Lung (tissue), 12 donors: ENCODE data around the gene STPG1. TPM values are rescaled to one million over a fixed set of nuclear protein-coding genes. Genes with fewer than 3 reads are reported as not detected.

Experiments
- ATAC-seq: fragments of 200-7000 bp; cut with Tn5 transposase; one replicate; pipeline ENCODE4 v1.9.1; 2020; ENCODE audit warnings: moderate number of reproducible peaks; ENCODE audit not compliant: insufficient read depth, low FRiP score
- DNase-seq, 3 donors: peaks; one replicate each; pipeline ENCODE4 v3.0.0-alpha.2; 2013 to 2017
- H3K27ac ChIP-seq, 2 donors: one replicate each; pipeline ENCODE4 v1.5.1; 2013; ENCODE audit warnings: mild to moderate bottlenecking in 2 of 2, moderate library complexity in 2 of 2, control low read depth in 1 of 2, inconsistent platforms in 1 of 2, low read depth in 1 of 2, low read length in 1 of 2
- H3K27me3 ChIP-seq, 3 donors: one replicate each; pipeline ENCODE4 v1.5.1; 2013; ENCODE audit warnings: low read length in 2 of 3; ENCODE audit not compliant: control insufficient read depth in 3 of 3, insufficient read depth in 3 of 3
- H3K36me3 ChIP-seq, 4 donors: one replicate each; pipeline ENCODE4 v1.5.1; 2013; ENCODE audit warnings: low read length in 4 of 4, mild to moderate bottlenecking in 1 of 4, moderate library complexity in 1 of 4; ENCODE audit not compliant: control insufficient read depth in 4 of 4, insufficient read depth in 4 of 4
- H3K4me1 ChIP-seq, 5 donors: one replicate each; pipeline ENCODE4 v1.5.1; 2013; ENCODE audit warnings: low read length in 5 of 5, mild to moderate bottlenecking in 2 of 5, moderate library complexity in 1 of 5; ENCODE audit not compliant: control insufficient read depth in 5 of 5, insufficient read depth in 5 of 5
- H3K4me3 ChIP-seq: one replicate; pipeline ENCODE4 v1.5.1; 2013; ENCODE audit warnings: mild to moderate bottlenecking, control low read depth, moderate library complexity
- H3K9ac ChIP-seq, 2 donors: one replicate each; pipeline ENCODE4 v1.5.1; 2013; ENCODE audit warnings: low read length in 2 of 2, control low read depth in 1 of 2; ENCODE audit not compliant: insufficient read depth in 1 of 2
- H3K9me3 ChIP-seq, 4 donors: one replicate each; pipeline ENCODE4 v1.5.1; 2013; ENCODE audit warnings: low read length in 3 of 4, mild to moderate bottlenecking in 1 of 4, moderate library complexity in 1 of 4; ENCODE audit not compliant: control insufficient read depth in 4 of 4, insufficient read depth in 3 of 4
- WGBS, 2 donors: extraction: QIAGEN DNeasy Blood & Tissue Kit; methylation state at CpG; one replicate each; pipeline ENCODE4 v1.1.7; 2013; 5-methylcytosine and 5-hydroxymethylcytosine counted together
- polyA plus RNA-seq, 2 donors: library from polyadenylated mRNA; stranded (reverse); fragments of 200-250 nt; gene quantifications; one replicate each; pipeline ENCODE4 v1.2.1, GENCODE V29; 2013
- total RNA-seq, 2 donors: library from RNA; depleted of rRNA in 1 of 2; stranded (reverse); fragments of >200 nt in 1 of 2; gene quantifications; one replicate each; pipeline ENCODE4 v1.2.1, GENCODE V29; 2014 to 2021
- TF ChIP-seq, protein P1 (sequence below): IDR thresholded peaks from 2 replicates; pipeline ENCODE4 v1.5.1; 2012; ENCODE audit warnings: mild to moderate bottlenecking; ENCODE audit errors: control extremely low read depth, extremely low read depth
- donor health status: control.
- donor health status: control.
- donor health status: Bipolar disorder and iron deficiency.
- donor health status: healthy.
- donor health status: DM: yes; HTN: yes; CAD: no.

Gene STPG1
- total and polyA plus RNA-seq, 4 donors = 6.7 to 13.5 (median 9.8) TPM

DNA sequence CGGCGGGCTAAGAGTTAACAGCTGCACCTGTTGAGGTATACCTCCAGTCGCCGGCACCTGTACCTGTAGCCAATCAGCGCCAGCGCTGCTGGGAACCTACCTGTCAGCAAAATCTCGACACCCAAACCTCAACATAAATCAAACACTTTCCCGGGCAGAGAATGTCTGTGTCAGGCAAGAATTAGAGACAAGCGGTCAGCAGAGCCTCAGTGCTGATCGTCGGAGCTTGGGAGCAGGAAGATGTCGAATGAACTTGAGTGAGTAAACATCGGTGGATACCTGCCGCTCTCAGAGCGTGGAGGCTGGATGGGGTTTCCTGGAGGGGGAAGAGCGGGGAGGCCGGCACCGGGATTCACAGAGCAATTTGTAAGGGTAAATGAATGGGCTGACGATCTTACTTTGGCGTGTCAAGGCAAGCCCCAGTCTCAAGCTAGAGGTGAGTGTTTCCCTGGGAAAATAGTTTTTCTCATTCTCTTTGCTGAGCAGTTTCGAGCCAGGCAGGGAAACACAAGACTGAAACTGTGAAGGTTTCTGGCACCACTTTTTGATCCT, 94.2 kb downstream of the STPG1 start, which contains the start of gene GRHL3:
TSS of gene GRHL3 (plus strand) at position 46 of the 552 bp plus-strand sequence. CDS start at position 241, 195 bp downstream.
- no peak for ATAC-seq
- Histone ChIP-seq H3K4me1 (peaks cover 0 to 52% (median 5%) of the 10 kb centered on the region in 5 donors), H3K27ac (no peak within 1 kb of the TSS), H3K9ac (no peak within 1 kb of the TSS), H3K9me3 (no peaks in the 10 kb centered on the region), H3K4me3 (no peak within 1 kb of the TSS), H3K27me3 (peaks cover 0 to 18% (median 0%) of the 10 kb centered on the region in 3 donors), H3K36me3 (no peaks in the 10 kb centered on the region)
- TF ChIP-seq, protein P1, sequence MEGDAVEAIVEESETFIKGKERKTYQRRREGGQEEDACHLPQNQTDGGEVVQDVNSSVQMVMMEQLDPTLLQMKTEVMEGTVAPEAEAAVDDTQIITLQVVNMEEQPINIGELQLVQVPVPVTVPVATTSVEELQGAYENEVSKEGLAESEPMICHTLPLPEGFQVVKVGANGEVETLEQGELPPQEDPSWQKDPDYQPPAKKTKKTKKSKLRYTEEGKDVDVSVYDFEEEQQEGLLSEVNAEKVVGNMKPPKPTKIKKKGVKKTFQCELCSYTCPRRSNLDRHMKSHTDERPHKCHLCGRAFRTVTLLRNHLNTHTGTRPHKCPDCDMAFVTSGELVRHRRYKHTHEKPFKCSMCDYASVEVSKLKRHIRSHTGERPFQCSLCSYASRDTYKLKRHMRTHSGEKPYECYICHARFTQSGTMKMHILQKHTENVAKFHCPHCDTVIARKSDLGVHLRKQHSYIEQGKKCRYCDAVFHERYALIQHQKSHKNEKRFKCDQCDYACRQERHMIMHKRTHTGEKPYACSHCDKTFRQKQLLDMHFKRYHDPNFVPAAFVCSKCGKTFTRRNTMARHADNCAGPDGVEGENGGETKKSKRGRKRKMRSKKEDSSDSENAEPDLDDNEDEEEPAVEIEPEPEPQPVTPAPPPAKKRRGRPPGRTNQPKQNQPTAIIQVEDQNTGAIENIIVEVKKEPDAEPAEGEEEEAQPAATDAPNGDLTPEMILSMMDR = no peak
- WGBS, 2 donors = 4 to 7% methylated on average over 21 of the region's 21 CpGs
- DNase-seq = peak; percentile 38 to 55 (median 41)

DNA sequence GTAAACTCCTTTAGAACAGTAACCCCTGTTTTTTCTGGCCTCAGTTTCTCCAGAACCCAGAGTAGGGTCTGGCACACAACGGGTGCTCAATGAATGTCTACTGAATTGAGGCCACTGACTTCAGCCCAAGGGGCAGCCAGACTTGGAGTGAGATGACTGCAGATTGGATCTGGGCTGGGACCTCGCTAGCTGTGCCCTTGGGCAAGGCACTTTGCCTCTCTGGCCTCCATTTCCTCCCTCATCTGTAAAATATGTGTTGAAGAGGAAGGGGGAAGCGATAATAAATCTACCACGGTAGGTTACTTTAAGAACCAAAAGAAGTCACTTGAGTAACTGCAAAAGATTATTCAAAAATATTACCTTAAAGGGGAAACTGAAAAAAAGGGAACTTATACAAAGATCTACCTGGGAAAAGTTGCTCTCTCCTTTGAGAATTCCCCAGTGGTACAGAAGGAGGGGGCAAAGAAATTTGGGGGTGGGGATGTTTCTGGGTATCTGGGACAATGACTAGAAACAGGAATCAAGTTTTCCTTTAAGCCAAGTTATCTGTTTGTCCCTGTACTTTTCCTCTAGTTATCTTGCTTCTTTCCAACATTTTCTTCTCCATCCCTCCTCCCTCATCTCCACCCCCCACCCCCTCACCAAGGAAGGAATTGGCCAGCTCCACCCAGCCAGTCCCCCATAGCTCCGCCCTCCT, 94.8 kb downstream of the STPG1 start:
- H3K27me3 ChIP-seq = peaks cover 0 to 18% (median 0%) of the 10 kb centered on the region in 3 donors
- no peaks in the 10 kb centered on the region for H3K9me3 ChIP-seq
- DNase-seq (peak in 1 of 3 donors; percentile 11), ATAC-seq (no peak)
- 28 to 35% methylated on average over 5 of the region's 5 CpGs for WGBS, 2 donors
- no peak overlapping the region for H3K9ac ChIP-seq
- H3K36me3 ChIP-seq = no peaks in the 10 kb centered on the region
- H3K4me3 ChIP-seq = no peak overlapping the region
- H3K4me1 ChIP-seq = peaks cover 0 to 52% (median 5%) of the 10 kb centered on the region in 5 donors
- TF ChIP-seq, protein P1 = no peak
- no peak overlapping the region for H3K27ac ChIP-seq

DNA sequence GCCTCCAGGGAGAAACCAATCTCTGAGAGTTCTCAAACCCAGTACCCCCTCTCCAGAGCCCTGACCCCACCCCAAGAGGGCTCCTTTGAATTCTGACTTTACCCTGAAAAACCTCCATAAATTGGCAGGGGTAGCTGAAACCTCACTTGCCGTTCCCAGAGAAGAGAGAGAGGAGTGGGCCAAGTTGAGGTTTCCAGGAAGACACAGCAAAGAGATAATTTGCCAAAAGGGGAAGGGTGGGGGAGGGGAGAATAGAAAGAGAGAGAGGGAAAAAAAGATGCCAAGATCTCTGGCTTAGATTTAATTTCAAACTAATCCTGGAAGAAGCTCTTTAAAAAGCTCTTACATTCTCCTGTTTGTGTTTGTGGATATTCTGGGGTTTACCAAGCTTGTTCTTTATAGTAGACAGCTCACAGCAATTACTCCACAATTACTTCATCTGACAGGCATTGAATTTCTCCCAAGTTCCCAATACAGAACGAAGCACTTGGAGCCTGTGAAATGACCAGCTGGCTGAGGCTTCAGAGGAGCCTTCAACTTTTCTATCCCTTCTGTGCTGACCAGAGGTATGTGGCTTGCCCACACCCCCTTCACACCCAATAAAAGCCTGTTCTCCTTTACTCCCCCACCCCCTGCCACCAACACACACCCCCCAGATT, 95.5 kb downstream of the STPG1 start:
- Histone ChIP-seq H3K36me3 (no peaks in the 10 kb centered on the region), H3K27me3 (peaks cover 0 to 18% (median 0%) of the 10 kb centered on the region in 3 donors), H3K27ac (no peak overlapping the region), H3K9ac (no peak overlapping the region), H3K4me1 (peaks cover 0 to 52% (median 5%) of the 10 kb centered on the region in 5 donors), H3K4me3 (no peak overlapping the region), H3K9me3 (no peaks in the 10 kb centered on the region)
- TF ChIP-seq, protein P1 = no peak
- WGBS, 2 donors = 36 to 40% methylated on average over 2 of the region's 2 CpGs
- DNase-seq (peak; percentile 75 to 97 (median 93)), ATAC-seq (no peak)
